Hepatocyte (in vitro differentiated cells): ENCODE data around the gene HIC2. TPM values are rescaled to one million over a fixed set of nuclear protein-coding genes. Genes with fewer than 3 reads are reported as not detected.
"Not testable (repeated sequence)": the region's sequence is repeated elsewhere in the genome, so short reads cannot be mapped to it uniquely, and the experiment has no call there.

ENCODE experiments used
- DNase-seq: peaks from one replicate; pipeline ENCODE4 v3.0.0-alpha.2; 2016; ENCODE audit warnings: low spot score
- H2AFZ ChIP-seq: fragments of 200-600 bp; sonication (generic); 2 replicates; pipeline ENCODE4 v1.6.0; 2016; ENCODE audit warnings: antibody characterized with exemption, mild to moderate bottlenecking
- H3K27ac ChIP-seq: fragments of 200-600 bp; sonication (generic); 2 replicates; pipeline ENCODE4 v1.5.1; 2016; ENCODE audit warnings: mild to moderate bottlenecking
- H3K27me3 ChIP-seq: fragments of 200-600 bp; sonication (generic); 2 replicates; pipeline ENCODE4 v1.6.1; 2016
- H3K36me3 ChIP-seq: fragments of 200-600 bp; sonication (generic); replicated peaks from 2 replicates; pipeline ENCODE4 v1.5.1; 2016; ENCODE audit warnings: low read depth; ENCODE audit not compliant: insufficient read depth
- H3K4me1 ChIP-seq: fragments of 200-600 bp; sonication (generic); 2 replicates; pipeline ENCODE4 v1.5.1; 2016; ENCODE audit warnings: mild to moderate bottlenecking, moderate library complexity; ENCODE audit not compliant: insufficient read depth
- H3K4me2 ChIP-seq: fragments of 200-600 bp; sonication (generic); 2 replicates; pipeline ENCODE4 v1.6.0; 2016
- H3K4me3 ChIP-seq: fragments of 200-600 bp; sonication (generic); 2 replicates; pipeline ENCODE4 v1.5.1; 2016; ENCODE audit warnings: mild to moderate bottlenecking
- H3K79me2 ChIP-seq: fragments of 200-600 bp; sonication (generic); 2 replicates; pipeline ENCODE4 v1.6.0; 2017; ENCODE audit warnings: mild to moderate bottlenecking
- H3K9me2 ChIP-seq: fragments of 200-600 bp; sonication (generic); replicated peaks from 2 replicates; pipeline ENCODE4 v1.6.0; 2017; ENCODE audit warnings: mild to moderate bottlenecking; ENCODE audit not compliant: insufficient read depth
- H3K9me3 ChIP-seq: fragments of 200-600 bp; sonication (generic); 2 replicates; pipeline ENCODE4 v1.5.1; 2016; ENCODE audit warnings: low read depth, mild to moderate bottlenecking
- H4K20me1 ChIP-seq: fragments of 200-600 bp; sonication (generic); 2 replicates; pipeline ENCODE4 v1.6.0; 2016; ENCODE audit warnings: mild to moderate bottlenecking; ENCODE audit not compliant: insufficient read depth, poor library complexity, severe bottlenecking
- CTCF ChIP-seq: fragments of 200-600 bp; sonication (generic); IDR thresholded peaks from 2 replicates; pipeline ENCODE4 v1.5.1; 2016; ENCODE audit warnings: antibody characterized with exemption, mild to moderate bottlenecking; ENCODE audit not compliant: poor library complexity
- EZH2 ChIP-seq: fragments of 200-600 bp; sonication (generic); IDR thresholded peaks from 2 replicates; pipeline ENCODE4 v1.6.1; 2016; ENCODE audit warnings: antibody characterized with exemption, mild to moderate bottlenecking, borderline replicate concordance
- EZH2phosphoT487 ChIP-seq: fragments of 200-600 bp; sonication (generic); IDR thresholded peaks from one replicate; pipeline ENCODE4 v1.6.1; 2018; ENCODE audit warnings: antibody characterized with exemption, mild to moderate bottlenecking, low read depth, moderate library complexity; ENCODE audit not compliant: unreplicated experiment, severe bottlenecking
- WGBS: methylation state at CpG from one replicate; pipeline ENCODE4 v1.1.6; 2016; ENCODE audit warnings: low lambda C conversion rate; ENCODE audit errors: missing lambda C conversion rate; 5-methylcytosine and 5-hydroxymethylcytosine counted together
- polyA plus RNA-seq: library from polyadenylated mRNA; unstranded; fragments of >200 nt; fragmentation: Nextera tagmentation; extraction: Ambion mirVana; gene quantifications from 2 replicates; pipeline ENCODE4 v1.2.1, GENCODE V29; 2016
- total RNA-seq: library from RNA; depleted of rRNA; stranded (reverse); fragments of >200 nt; gene quantifications from 2 replicates; pipeline ENCODE4 v1.2.3, GENCODE V29; 2014

Gene HIC2
- total and polyA plus RNA-seq, 2 experiments from 2014 or later: 11.4 to 21.2 TPM

- no peak for TF ChIP-seq EZH2
- no peak for TF ChIP-seq CTCF
- no peak for TF ChIP-seq EZH2phosphoT487
- no peak overlapping the region for H3K4me3 ChIP-seq
- H4K20me1 ChIP-seq: peaks cover 29% of the 10 kb centered on the region
- H3K27me3 ChIP-seq: no peaks in the 10 kb centered on the region
- H3K4me2 ChIP-seq: no peak overlapping the region
- no peak overlapping the region for H3K27ac ChIP-seq
- DNase-seq: no peak
- H3K79me2 ChIP-seq: peaks cover 35% of the 10 kb centered on the region
- no peaks in the 10 kb centered on the region for H3K9me3 ChIP-seq
- no peak overlapping the region for H2AFZ ChIP-seq
- H3K9me2 ChIP-seq: no peaks in the 10 kb centered on the region
- no peaks in the 10 kb centered on the region for H3K36me3 ChIP-seq
- H3K4me1 ChIP-seq: peaks cover 2% of the 10 kb centered on the region
- WGBS: 94% methylated on average over 7 of the region's 7 CpGs
These were observed 34.7 kb downstream of the HIC2 start for GRCh38 chr22:21451545-21452520.

- H3K79me2 ChIP-seq: peaks cover 28% of the 10 kb centered on the region
- H3K9me2 ChIP-seq, H3K36me3 ChIP-seq, H3K9me3 ChIP-seq, H3K27me3 ChIP-seq, H2AFZ ChIP-seq, H3K4me2 ChIP-seq, DNase-seq, H3K4me1 ChIP-seq, H3K27ac ChIP-seq, H3K4me3 ChIP-seq: not testable (repeated sequence)
- WGBS: 90% methylated on average over 4 of the region's 4 CpGs
- peaks cover 23% of the 10 kb centered on the region for H4K20me1 ChIP-seq
These were observed 35.5 kb downstream of the HIC2 start for GRCh38 chr22:21452666-21453065.

- not testable (repeated sequence) for H3K27ac ChIP-seq, H4K20me1 ChIP-seq, H3K9me2 ChIP-seq, H3K27me3 ChIP-seq, H3K9me3 ChIP-seq, H3K4me3 ChIP-seq, H3K4me1 ChIP-seq, H3K4me2 ChIP-seq, H3K79me2 ChIP-seq, H3K36me3 ChIP-seq, H2AFZ ChIP-seq, DNase-seq
- WGBS: 94% methylated on average over 9 of the region's 9 CpGs
These were observed 37.8 kb downstream of the HIC2 start for GRCh38 chr22:21454998-21455333.

GRCh38 chr22:21455334-21456089, 38.3 kb downstream of the HIC2 start:
- 93% methylated on average over 19 of the region's 19 CpGs for WGBS
- no peak for TF ChIP-seq EZH2phosphoT487
- no peak for TF ChIP-seq CTCF
- no peak for TF ChIP-seq EZH2
- H3K27ac ChIP-seq: no peak overlapping the region

More at GRCh38 chr22:21455334-21456089, 38.3 kb downstream of the HIC2 start:
- H3K9me2 ChIP-seq: no peaks in the 10 kb centered on the region
- no peaks in the 10 kb centered on the region for H3K9me3 ChIP-seq
- peaks cover 6% of the 10 kb centered on the region for H3K79me2 ChIP-seq
- H3K27me3 ChIP-seq: no peaks in the 10 kb centered on the region
- peaks cover 4% of the 10 kb centered on the region for H3K4me1 ChIP-seq
- H3K4me3 ChIP-seq: no peak overlapping the region
- DNase-seq: no peak
- H3K4me2 ChIP-seq: no peak overlapping the region
- H4K20me1 ChIP-seq: peaks cover 4% of the 10 kb centered on the region
- H3K36me3 ChIP-seq: no peaks in the 10 kb centered on the region
- H2AFZ ChIP-seq: no peak overlapping the region
